ENCODE measurements around the gene TMEM231. TPM values are rescaled to one million over a fixed set of nuclear protein-coding genes. Genes with fewer than 3 reads are reported as not detected.

Gene TMEM231
- total and polyA plus RNA-seq, 9 of the 15 experiments (the other 6 are each of a cell fraction or from before 2014, with no cell fraction given): 1.6 to 27.6 (median 9.1) TPM

DNA sequence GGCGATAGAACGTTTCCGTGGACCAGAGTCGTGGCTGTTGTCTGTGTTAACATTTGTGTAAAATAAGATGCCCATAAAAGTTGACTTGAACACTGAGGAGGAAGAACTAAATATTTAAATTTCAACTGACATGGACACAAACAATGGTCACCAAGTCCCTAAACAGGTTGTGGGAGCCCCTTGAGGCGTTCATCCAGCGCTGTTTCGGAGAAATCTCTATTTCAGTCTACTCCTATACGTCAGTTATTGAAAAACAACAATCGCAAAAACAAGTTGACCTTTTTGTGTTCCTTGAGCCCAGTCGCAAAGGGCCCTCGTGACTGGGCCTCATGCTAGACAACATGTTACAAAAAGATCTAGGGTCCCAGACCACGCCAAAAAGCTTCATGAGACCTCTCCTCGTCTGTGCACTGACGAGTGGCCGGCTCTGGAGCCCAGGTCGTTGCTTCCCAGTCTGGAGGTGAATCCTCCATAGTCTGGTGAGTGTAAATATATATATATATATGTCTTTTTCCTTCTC is 439 bp upstream of the TMEM231 start (continued):
- no peak for TF ChIP-seq TSC22D4 (tag; IDR thresholded peaks at IDR 0.05)
- TF ChIP-seq, protein P1, sequence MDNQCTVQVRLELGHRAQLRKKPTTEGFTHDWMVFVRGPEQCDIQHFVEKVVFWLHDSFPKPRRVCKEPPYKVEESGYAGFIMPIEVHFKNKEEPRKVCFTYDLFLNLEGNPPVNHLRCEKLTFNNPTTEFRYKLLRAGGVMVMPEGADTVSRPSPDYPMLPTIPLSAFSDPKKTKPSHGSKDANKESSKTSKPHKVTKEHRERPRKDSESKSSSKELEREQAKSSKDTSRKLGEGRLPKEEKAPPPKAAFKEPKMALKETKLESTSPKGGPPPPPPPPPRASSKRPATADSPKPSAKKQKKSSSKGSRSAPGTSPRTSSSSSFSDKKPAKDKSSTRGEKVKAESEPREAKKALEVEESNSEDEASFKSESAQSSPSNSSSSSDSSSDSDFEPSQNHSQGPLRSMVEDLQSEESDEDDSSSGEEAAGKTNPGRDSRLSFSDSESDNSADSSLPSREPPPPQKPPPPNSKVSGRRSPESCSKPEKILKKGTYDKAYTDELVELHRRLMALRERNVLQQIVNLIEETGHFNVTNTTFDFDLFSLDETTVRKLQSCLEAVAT (IDR thresholded peaks at IDR 0.05): no peak
- no peak for TF ChIP-seq ZNF431 (CRISPR knock-in tag; IDR thresholded peaks at IDR 0.05)
- no peak for TF ChIP-seq PCBP2 (IDR thresholded peaks at IDR 0.05; ENCODE audit: low read depth, low read length, poor library complexity, severe bottlenecking)
- TF ChIP-seq KDM4B (IDR thresholded peaks at IDR 0.05; ENCODE audit: borderline replicate concordance in 2 of 2, low read depth in 1 of 2): no peak
- TF ChIP-seq NR2C2 (CRISPR knock-in tag; IDR thresholded peaks at IDR 0.05): no peak
- no peak for TF ChIP-seq NR2C2 (tag; IDR thresholded peaks at IDR 0.05)
- TF ChIP-seq, protein P2, sequence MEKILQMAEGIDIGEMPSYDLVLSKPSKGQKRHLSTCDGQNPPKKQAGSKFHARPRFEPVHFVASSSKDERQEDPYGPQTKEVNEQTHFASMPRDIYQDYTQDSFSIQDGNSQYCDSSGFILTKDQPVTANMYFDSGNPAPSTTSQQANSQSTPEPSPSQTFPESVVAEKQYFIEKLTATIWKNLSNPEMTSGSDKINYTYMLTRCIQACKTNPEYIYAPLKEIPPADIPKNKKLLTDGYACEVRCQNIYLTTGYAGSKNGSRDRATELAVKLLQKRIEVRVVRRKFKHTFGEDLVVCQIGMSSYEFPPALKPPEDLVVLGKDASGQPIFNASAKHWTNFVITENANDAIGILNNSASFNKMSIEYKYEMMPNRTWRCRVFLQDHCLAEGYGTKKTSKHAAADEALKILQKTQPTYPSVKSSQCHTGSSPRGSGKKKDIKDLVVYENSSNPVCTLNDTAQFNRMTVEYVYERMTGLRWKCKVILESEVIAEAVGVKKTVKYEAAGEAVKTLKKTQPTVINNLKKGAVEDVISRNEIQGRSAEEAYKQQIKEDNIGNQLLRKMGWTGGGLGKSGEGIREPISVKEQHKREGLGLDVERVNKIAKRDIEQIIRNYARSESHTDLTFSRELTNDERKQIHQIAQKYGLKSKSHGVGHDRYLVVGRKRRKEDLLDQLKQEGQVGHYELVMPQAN (IDR thresholded peaks at IDR 0.05; ENCODE audit: borderline replicate concordance): no peak
- TF ChIP-seq SMARCA5 (IDR thresholded peaks at IDR 0.05): no peak
- no peak for TF ChIP-seq TARDBP (IDR thresholded peaks at IDR 0.05)
- no peak for TF ChIP-seq YBX1 (IDR thresholded peaks at IDR 0.05)
